Osteoblast (primary cell): ENCODE measurements around the gene THRSP. TPM values are rescaled to one million over a fixed set of nuclear protein-coding genes. Genes with fewer than 3 reads are reported as not detected.

Source experiments
- DNase-seq: peaks from one replicate; pipeline ENCODE4 v3.0.0; 2011; ENCODE audit warnings: low spot score, mixed read lengths; ENCODE audit not compliant: insufficient read length; ENCODE audit errors: missing footprints
- H2AFZ ChIP-seq: 2 replicates; pipeline ENCODE4 v1.6.0; 2011; ENCODE audit warnings: mild to moderate bottlenecking, low read length
- H3K27ac ChIP-seq: 2 replicates; pipeline ENCODE4 v1.5.1; 2011; ENCODE audit warnings: mild to moderate bottlenecking, low read depth, low read length, moderate library complexity
- H3K27me3 ChIP-seq: 2 replicates; pipeline ENCODE4 v1.6.0; 2012; ENCODE audit warnings: mild to moderate bottlenecking, control low read depth, inconsistent platforms, low read length, moderate library complexity; ENCODE audit not compliant: insufficient read depth
- H3K36me3 ChIP-seq: 2 replicates; pipeline ENCODE4 v1.5.1; 2011; ENCODE audit warnings: mild to moderate bottlenecking, low read length, control low read depth, moderate library complexity; ENCODE audit not compliant: insufficient read depth
- H3K4me1 ChIP-seq: 2 replicates; pipeline ENCODE4 v1.5.1; 2011; ENCODE audit warnings: mild to moderate bottlenecking, low read length, control low read depth, moderate library complexity; ENCODE audit not compliant: insufficient read depth
- H3K4me2 ChIP-seq: 2 replicates; pipeline ENCODE4 v1.6.0; 2011; ENCODE audit warnings: mild to moderate bottlenecking, low read length; ENCODE audit not compliant: insufficient read depth
- H3K4me3 ChIP-seq: fragments of 200-600 bp; sonication (generic); 3 replicates; pipeline ENCODE4 v1.5.1; 2012; ENCODE audit warnings: mild to moderate bottlenecking, low read length, inconsistent platforms; ENCODE audit not compliant: insufficient read depth
- H3K79me2 ChIP-seq: 2 replicates; pipeline ENCODE4 v1.6.0; 2012; ENCODE audit warnings: mild to moderate bottlenecking, low read length, control low read depth, inconsistent platforms; ENCODE audit not compliant: insufficient read depth
- H3K9me3 ChIP-seq: 2 replicates; pipeline ENCODE4 v1.5.1; 2011; ENCODE audit warnings: low read depth, low read length, control low read depth
- H4K20me1 ChIP-seq: 2 replicates; pipeline ENCODE4 v1.6.0; 2012; ENCODE audit warnings: mild to moderate bottlenecking, low read length, control low read depth; ENCODE audit not compliant: insufficient read depth
- CTCF ChIP-seq: IDR thresholded peaks from 2 replicates; pipeline ENCODE4 v1.5.1; 2011; ENCODE audit warnings: mild to moderate bottlenecking, low read depth, low read length, moderate library complexity; ENCODE audit errors: extremely low read depth
- total RNA-seq: library from RNA; depleted of rRNA; stranded (reverse); fragments of >200 nt; gene quantifications from 2 replicates; pipeline ENCODE4 v1.2.3, GENCODE V29; 2012

The THRSP gene
- total RNA-seq, 1 donor, result not detected

- peaks cover 6% of the 10 kb centered on the region for H3K4me1 ChIP-seq
- H3K4me3 ChIP-seq, result no peak overlapping the region
- H3K9me3 ChIP-seq, result no peaks in the 10 kb centered on the region
- H3K4me2 ChIP-seq, result no peak overlapping the region
- no peak for TF ChIP-seq CTCF
- peak overlapping the region; percentile 56 for H2AFZ ChIP-seq
- no peaks in the 10 kb centered on the region for H4K20me1 ChIP-seq
- H3K79me2 ChIP-seq, result no peaks in the 10 kb centered on the region
- no peaks in the 10 kb centered on the region for H3K36me3 ChIP-seq
- H3K27me3 ChIP-seq, result no peaks in the 10 kb centered on the region
- DNase-seq, result no peak
- H3K27ac ChIP-seq, result no peak overlapping the region
Measured at GRCh38 chr11:78061088-78061920, 2.4 kb upstream of the THRSP start.

- Histone ChIP-seq H3K79me2 (no peaks in the 10 kb centered on the region), H3K4me1 (peaks cover 6% of the 10 kb centered on the region)
Measured at GRCh38 chr11:78061921-78062311, 1.7 kb upstream of the THRSP start.

GRCh38 chr11:78062671-78063070 is 990 bp upstream of the THRSP start:
- no peak overlapping the region for H3K4me2 ChIP-seq
- no peak overlapping the region for H3K27ac ChIP-seq
- no peak for TF ChIP-seq CTCF
- H3K27me3 ChIP-seq, result no peaks in the 10 kb centered on the region
- DNase-seq, result no peak
- no peak overlapping the region for H2AFZ ChIP-seq
- H3K9me3 ChIP-seq, result no peaks in the 10 kb centered on the region
- H3K4me1 ChIP-seq, result peaks cover 6% of the 10 kb centered on the region
- no peak overlapping the region for H3K4me3 ChIP-seq
- no peaks in the 10 kb centered on the region for H3K36me3 ChIP-seq
- H4K20me1 ChIP-seq, result no peaks in the 10 kb centered on the region
- H3K79me2 ChIP-seq, result no peaks in the 10 kb centered on the region

More at GRCh38 chr11:78061921-78062311, 1.7 kb upstream of the THRSP start:
- no peak overlapping the region for H3K4me3 ChIP-seq
- no peaks in the 10 kb centered on the region for H4K20me1 ChIP-seq
- no peak overlapping the region for H3K27ac ChIP-seq
- peak; percentile 84 for DNase-seq
- H3K27me3 ChIP-seq, result no peaks in the 10 kb centered on the region
- H3K9me3 ChIP-seq, result no peaks in the 10 kb centered on the region
- no peak for TF ChIP-seq CTCF
- peak overlapping the region; percentile 56 for H2AFZ ChIP-seq
- H3K4me2 ChIP-seq, result no peak overlapping the region
- H3K36me3 ChIP-seq, result no peaks in the 10 kb centered on the region

- peaks cover 6% of the 10 kb centered on the region for H3K4me1 ChIP-seq
- no peak overlapping the region for H3K4me3 ChIP-seq
- TF ChIP-seq CTCF, result no peak
- peaks cover 4% of the 10 kb centered on the region for H4K20me1 ChIP-seq
- H3K27me3 ChIP-seq, result no peaks in the 10 kb centered on the region
- peaks cover 6% of the 10 kb centered on the region for H3K79me2 ChIP-seq
- no peak for DNase-seq
- H3K4me2 ChIP-seq, result no peak overlapping the region
- no peak overlapping the region for H3K27ac ChIP-seq
- no peaks in the 10 kb centered on the region for H3K9me3 ChIP-seq
- peaks cover 15% of the 10 kb centered on the region for H3K36me3 ChIP-seq
- no peak overlapping the region for H2AFZ ChIP-seq
Measured at GRCh38 chr11:78065203-78065602, 1.5 kb downstream of the THRSP start.
